Activated CD4-positive, alpha-beta T cell treated with anti-CD3 and anti-CD28 coated beads, Interleukin-2, Interleukin-6, amounts not matched to agents 100 ng/mL and 50 ng/mL, durations not matched to agents 16 hours and 8 hours (primary cell): Measurements from ENCODE around the gene BCAP29.
"Not testable (repeated sequence)": the region's sequence is repeated elsewhere in the genome, so short reads cannot be mapped to it uniquely, and the experiment has no call there.

Experiments
- DNase-seq: peaks from one replicate; pipeline ENCODE4 v3.0.0-alpha.2; 2020

BCAP29 gene

GRCh38 chr7:107628461-107629064, 48.5 kb downstream of the BCAP29 start:
- DNase-seq: no peak

- no peak for DNase-seq
Measured at GRCh38 chr7:107630342-107630741, 50.3 kb downstream of the BCAP29 start.

- DNase-seq: no peak
Measured at GRCh38 chr7:107631588-107632491, 51.8 kb downstream of the BCAP29 start.

GRCh38 chr7:107632492-107632865, 52.4 kb downstream of the BCAP29 start:
- DNase-seq: no peak

GRCh38 chr7:107638594-107638993, 58.5 kb downstream of the BCAP29 start:
- no peak for DNase-seq

GRCh38 chr7:107639070-107639469, 59.0 kb downstream of the BCAP29 start:
- not testable (repeated sequence) for DNase-seq

- no peak for DNase-seq
Measured at GRCh38 chr7:107641676-107642075, 61.6 kb downstream of the BCAP29 start.

GRCh38 chr7:107642501-107642900, 62.5 kb downstream of the BCAP29 start:
- DNase-seq: no peak

- no peak for DNase-seq
Measured at GRCh38 chr7:107643407-107643806, 63.4 kb downstream of the BCAP29 start.

GRCh38 chr7:107643938-107644308, 63.9 kb downstream of the BCAP29 start:
- no peak for DNase-seq

GRCh38 chr7:107644309-107644974, 64.4 kb downstream of the BCAP29 start:
- DNase-seq: no peak

- DNase-seq: no peak
Measured at GRCh38 chr7:107652642-107653041, 72.6 kb downstream of the BCAP29 start.

GRCh38 chr7:107658467-107658866, 78.4 kb downstream of the BCAP29 start:
- DNase-seq: no peak

GRCh38 chr7:107659666-107660065, 79.6 kb downstream of the BCAP29 start:
- peak; percentile 82 for DNase-seq

GRCh38 chr7:107660381-107661080, 80.5 kb downstream of the BCAP29 start, which contains the start of gene SLC26A4:
SLC26A4 (plus strand) TSS chr7:107660828; CDS start chr7:107661642, 814 bp downstream.
- peak; percentile 65 for DNase-seq

GRCh38 chr7:107661081-107661864, 81.2 kb downstream of the BCAP29 start:
- peak; percentile 64 for DNase-seq

- no peak for DNase-seq
Measured at GRCh38 chr7:107661865-107662379, 81.9 kb downstream of the BCAP29 start.

- no peak for DNase-seq
Measured at GRCh38 chr7:107663196-107663595, 83.2 kb downstream of the BCAP29 start.

- DNase-seq: no peak
Measured at GRCh38 chr7:107666790-107667189, 86.7 kb downstream of the BCAP29 start.

GRCh38 chr7:107667341-107667740, 87.3 kb downstream of the BCAP29 start:
- DNase-seq: no peak

GRCh38 chr7:107668296-107668695, 88.2 kb downstream of the BCAP29 start:
- no peak for DNase-seq
